Endothelial cell of umbilical vein (primary cell): ENCODE measurements around the gene B4GALT7. TPM values are rescaled to one million over a fixed set of nuclear protein-coding genes. Genes with fewer than 3 reads are reported as not detected.
"Not testable (repeated sequence)": the region's sequence is repeated elsewhere in the genome, so short reads cannot be mapped to it uniquely, and the experiment has no call there.

Experiments used
- BruUV-seq: library from RNA; stranded (reverse); fragments of 400-500 nt; replicated peaks from 2 replicates; lab custom pipeline; 2021; lab: Mats Ljungman, UMichigan
- CTCF ChIA-PET: fragments of 300-600, 350-600 bp; sonication (Branson Sonifier 250); formaldehyde crosslinking; loops from one replicate; lab custom pipeline; 2021; ENCODE audit warnings: antibody characterized with exemption, inconsistent platforms; lab: Charles Lee
- POLR2A ChIA-PET: fragments of 300-600, 350-600 bp; sonication (Branson Sonifier 250); formaldehyde crosslinking; loops from one replicate; lab custom pipeline; 2021; ENCODE audit warnings: antibody characterized with exemption, inconsistent platforms; lab: Charles Lee
- DNase-seq: peaks from one replicate; pipeline ENCODE4 v3.0.0-alpha.2; 2011; ENCODE audit warnings: low read depth, low spot score
- FAIRE-seq: peaks from 2 replicates; lab custom pipeline; 2011; peaks lifted over from hg19 to GRCh38; lab: Jason Lieb, UNC
- H2AFZ ChIP-seq: 2 replicates; pipeline ENCODE4 v1.6.0; 2012; ENCODE audit warnings: low read depth, low read length, control low read depth, inconsistent platforms
- H3K27ac ChIP-seq: 2 replicates; pipeline ENCODE4 v1.5.1; 2011; ENCODE audit warnings: low read depth, mild to moderate bottlenecking, control low read depth, low read length, moderate library complexity; ENCODE audit not compliant: insufficient read depth
- H3K27me3 ChIP-seq, 2 experiments: 2 replicates each; pipeline versions ENCODE4 v1.6.0 to v1.6.1; 2011; ENCODE audit warnings: low read length in 2 of 2, mixed read lengths in 1 of 2; ENCODE audit not compliant: control insufficient read depth in 2 of 2, insufficient read depth in 2 of 2
- H3K36me3 ChIP-seq, 2 experiments: 2 replicates in 1 of 2; 3 replicates in 1 of 2; pipeline ENCODE4 v1.5.1; 2011; ENCODE audit warnings: low read length in 2 of 2, mild to moderate bottlenecking in 1 of 2, moderate library complexity in 1 of 2; ENCODE audit not compliant: control insufficient read depth in 2 of 2, insufficient read depth in 2 of 2; ENCODE audit errors: extremely low read depth in 1 of 2
- H3K4me1 ChIP-seq: 3 replicates; pipeline ENCODE4 v1.5.1; 2011; ENCODE audit warnings: mild to moderate bottlenecking, low read length; ENCODE audit not compliant: control insufficient read depth, insufficient read depth; ENCODE audit errors: extremely low read depth
- H3K4me2 ChIP-seq: 2 replicates; pipeline ENCODE4 v1.6.1; 2011; ENCODE audit warnings: low read length, control low read depth, mixed read lengths; ENCODE audit not compliant: insufficient read depth
- H3K4me3 ChIP-seq, 3 experiments: fragments of 200-600 bp in 1 of 3; sonication (generic), shearing (Covaris generic) in 1 of 3; replicated peaks in 1 of 3; 2 replicates each; pipeline ENCODE4 v1.5.1; 2011 to 2016; ENCODE audit warnings: control low read depth in 3 of 3, low read length in 3 of 3, mild to moderate bottlenecking in 2 of 3, inconsistent platforms in 1 of 3, low read depth in 1 of 3, moderate library complexity in 1 of 3; ENCODE audit not compliant: insufficient read depth in 1 of 3
- H3K79me2 ChIP-seq: 2 replicates; pipeline ENCODE4 v1.6.0; 2012; ENCODE audit warnings: low read length, inconsistent platforms; ENCODE audit not compliant: control insufficient read depth, insufficient read depth
- H3K9ac ChIP-seq: replicated peaks from 2 replicates; pipeline ENCODE3; 2011; ENCODE audit warnings: low read length, control low read depth; ENCODE audit not compliant: insufficient read depth; ENCODE audit errors: extremely low read depth
- H3K9me1 ChIP-seq: replicated peaks from 3 replicates; pipeline ENCODE4 v1.6.0; 2011; ENCODE audit warnings: mild to moderate bottlenecking, low read length; ENCODE audit not compliant: control insufficient read depth, insufficient read depth; ENCODE audit errors: extremely low read depth
- H3K9me3 ChIP-seq: replicated peaks from 2 replicates; pipeline ENCODE4 v1.5.1; 2012; ENCODE audit warnings: low read length, inconsistent platforms; ENCODE audit not compliant: control insufficient read depth, insufficient read depth
- H4K20me1 ChIP-seq: replicated peaks from 2 replicates; pipeline ENCODE3; 2011; ENCODE audit warnings: mild to moderate bottlenecking, low read length; ENCODE audit not compliant: control insufficient read depth, insufficient read depth; ENCODE audit errors: extremely low read depth
- CTCF ChIP-seq, 2 donors: IDR thresholded peaks; 1 replicate in 1 of 2; 2 replicates in 1 of 2; pipeline ENCODE4 v1.5.1; 2011; ENCODE audit warnings: low read length in 2 of 2, mild to moderate bottlenecking in 2 of 2, moderate library complexity in 2 of 2, control low read depth in 1 of 2, inconsistent platforms in 1 of 2, low read depth in 1 of 2; ENCODE audit not compliant: insufficient read depth in 1 of 2; ENCODE audit errors: extremely low read depth in 1 of 2
- EZH2 ChIP-seq: IDR thresholded peaks from 2 replicates; pipeline ENCODE4 v1.6.1; 2012; ENCODE audit warnings: borderline replicate concordance, low read depth, mild to moderate bottlenecking, moderate library complexity, low read length, inconsistent platforms; ENCODE audit not compliant: severe bottlenecking
- FOS ChIP-seq: IDR thresholded peaks from 2 replicates; pipeline ENCODE4 v1.6.1; 2011; ENCODE audit warnings: mild to moderate bottlenecking, low read length, moderate library complexity, borderline replicate concordance; ENCODE audit not compliant: insufficient read depth
- GATA2 ChIP-seq: IDR thresholded peaks from 2 replicates; pipeline ENCODE4 v1.7.0; 2011; ENCODE audit warnings: low read depth, mild to moderate bottlenecking, moderate library complexity, mixed read lengths, low read length; ENCODE audit not compliant: insufficient read length, insufficient read depth
- JUN ChIP-seq: IDR thresholded peaks from 2 replicates; pipeline ENCODE4 v1.6.1; 2011; ENCODE audit warnings: borderline replicate concordance, low read depth; ENCODE audit not compliant: insufficient read length, insufficient read depth
- MAX ChIP-seq: IDR thresholded peaks from 2 replicates; pipeline ENCODE4 v1.6.1; 2011; ENCODE audit not compliant: insufficient read depth, insufficient read length
- MYC ChIP-seq: IDR thresholded peaks from one replicate; pipeline ENCODE4 v1.6.1; 2011; ENCODE audit warnings: mild to moderate bottlenecking, low read depth, low read length
- POLR2A ChIP-seq: IDR thresholded peaks from 2 replicates; pipeline ENCODE4 v1.6.1; 2012; ENCODE audit warnings: low read depth, mild to moderate bottlenecking, control low read depth, low read length
- POLR2AphosphoS5 ChIP-seq: IDR thresholded peaks from 2 replicates; pipeline ENCODE4 v1.6.1; 2012; ENCODE audit warnings: low read depth, mild to moderate bottlenecking, control low read depth, low read length, moderate library complexity; ENCODE audit not compliant: insufficient read depth
- dilution Hi-C: fragments of 300-500 bp; cut with MboI; formaldehyde crosslinking; loops from one replicate; pipeline ENCODE4 v1.15.0; 2019; ENCODE audit warnings: low sequenced_read_pairs; ENCODE audit not compliant: extremely low pct_ligation_motif_present
- intact Hi-C: fragments of 100-400 bp; cut with micrococcal nuclease; formaldehyde crosslinking; loops from one replicate; pipeline ENCODE4 v1.10.0; 2022
- polyA plus RNA-seq, 4 experiments: library from polyadenylated mRNA; depleted of rRNA in 3 of 4; stranded (reverse) in 3 of 4; unstranded in 1 of 4; fragments of >200 nt; gene quantifications; 2 replicates each; pipeline versions ENCODE4 v1.2.1 to v1.2.3, GENCODE V29; 2011 to 2012; ENCODE audit warnings: missing spikeins in 1 of 4
- total RNA-seq: library from RNA; stranded (reverse); gene quantifications from 2 replicates; pipeline ENCODE4 v1.2.3, GENCODE V29; 2021

B4GALT7 gene
- total and polyA plus RNA-seq, 2 donors (not counting 3 experiments of a cell fraction or from before 2014, with no cell fraction given): 35.1 to 78.9 TPM

GRCh38 chr5:177557796-177558195, 42.1 kb upstream of the B4GALT7 start:
- Histone ChIP-seq H3K4me1 (peaks cover 7% of the 10 kb centered on the region), H3K9me3 (no peaks in the 10 kb centered on the region), H2AFZ (no peak overlapping the region), H3K36me3 (no peaks in the 10 kb centered on the region), H3K27ac (no peak overlapping the region), H4K20me1 (no peaks in the 10 kb centered on the region), H3K9ac (no peak overlapping the region), H3K79me2 (peaks cover 12% of the 10 kb centered on the region), H3K9me1 (no peaks in the 10 kb centered on the region), H3K4me3 (no peak overlapping the region), H3K4me2 (no peak overlapping the region), H3K27me3 (peaks cover 0 to 5% of the 10 kb centered on the region in 2 experiments)
- ChIA-PET POLR2A (no interaction called here), CTCF (interaction anchor here (1.0 kb wide), 2 partner anchors 11 to 49 kb away, joined by 3 to 4 read pairs; no protein-coding TSS in a partner anchor)
- dilution Hi-C loops: no loop called here
- intact Hi-C loops: no loop called here
- DNase-seq: no peak
- TF ChIP-seq MAX: no peak
- TF ChIP-seq MYC: no peak
- no peak for TF ChIP-seq JUN
- no peak for TF ChIP-seq FOS
- TF ChIP-seq GATA2: no peak
- TF ChIP-seq POLR2A: no peak
- no peak for TF ChIP-seq EZH2
- no peak for TF ChIP-seq CTCF (IDR thresholded peaks at IDR 0.05; ENCODE audit: extremely low read depth in 1 of 2, insufficient read depth in 1 of 2, low read depth in 1 of 2, low read length in 2 of 2)
- no peak for TF ChIP-seq POLR2AphosphoS5
- no TSS peak for BruUV-seq
- no peak for FAIRE-seq

GRCh38 chr5:177559446-177559941, 40.4 kb upstream of the B4GALT7 start:
- H3K4me1 ChIP-seq, H3K9ac ChIP-seq, dilution Hi-C loops, H3K4me2 ChIP-seq, H3K9me3 ChIP-seq, CTCF ChIA-PET, H3K36me3 ChIP-seq, POLR2A ChIA-PET, H2AFZ ChIP-seq, DNase-seq, FAIRE-seq, H3K4me3 ChIP-seq, H3K27me3 ChIP-seq, intact Hi-C loops, H4K20me1 ChIP-seq, H3K27ac ChIP-seq, BruUV-seq, H3K9me1 ChIP-seq, H3K79me2 ChIP-seq: not testable (repeated sequence)
